Measurements from ENCODE around the gene WWTR1. TPM values are rescaled to one million over a fixed set of nuclear protein-coding genes. Genes with fewer than 3 reads are reported as not detected.

Gene WWTR1
- polyA plus RNA-seq, 4 donors = 70.2 to 108 (median 92.4) TPM

GRCh38 chr3:149507491-149508324, 150.1 kb downstream of the WWTR1 start:
- DNase-seq (ENCODE audit: low read depth in 4 of 4, low spot score in 3 of 4) = no peak

- no peak for DNase-seq (ENCODE audit: low read depth in 4 of 4, low spot score in 3 of 4)
These were observed 150.9 kb downstream of the WWTR1 start for GRCh38 chr3:149506965-149507364.

GRCh38 chr3:149506540-149506939, 151.3 kb downstream of the WWTR1 start:
- DNase-seq (ENCODE audit: low read depth in 4 of 4, low spot score in 3 of 4) = no peak

GRCh38 chr3:149502438-149502837, 155.4 kb downstream of the WWTR1 start:
- no peak for DNase-seq (ENCODE audit: low read depth in 4 of 4, low spot score in 3 of 4)

GRCh38 chr3:149501524-149501923, 156.3 kb downstream of the WWTR1 start:
- DNase-seq (ENCODE audit: low read depth in 4 of 4, low spot score in 3 of 4) = no peak

GRCh38 chr3:149497966-149498670, 159.7 kb downstream of the WWTR1 start:
- no peak for DNase-seq (ENCODE audit: low read depth in 4 of 4, low spot score in 3 of 4)

GRCh38 chr3:149496891-149497290, 160.9 kb downstream of the WWTR1 start:
- DNase-seq (ENCODE audit: low read depth in 4 of 4, low spot score in 3 of 4) = no peak

GRCh38 chr3:149495581-149496125, 162.2 kb downstream of the WWTR1 start:
- no peak for DNase-seq (ENCODE audit: low read depth in 4 of 4, low spot score in 3 of 4)

GRCh38 chr3:149494759-149495580, 162.9 kb downstream of the WWTR1 start:
- DNase-seq (ENCODE audit: low read depth in 4 of 4, low spot score in 3 of 4) = no peak

GRCh38 chr3:149494022-149494758, 163.6 kb downstream of the WWTR1 start:
- peak in 2 of 4 donors; percentile 40 to 53 for DNase-seq (ENCODE audit: low read depth in 4 of 4, low spot score in 3 of 4)

GRCh38 chr3:149493315-149494021, 164.4 kb downstream of the WWTR1 start:
- no peak for DNase-seq (ENCODE audit: low read depth in 4 of 4, low spot score in 3 of 4)

- no peak for DNase-seq (ENCODE audit: low read depth in 4 of 4, low spot score in 3 of 4)
These were observed 167.4 kb downstream of the WWTR1 start for GRCh38 chr3:149490260-149490971.

- DNase-seq (ENCODE audit: low read depth in 4 of 4, low spot score in 3 of 4) = no peak
These were observed 168.7 kb downstream of the WWTR1 start for GRCh38 chr3:149489060-149489690.

- no peak for DNase-seq (ENCODE audit: low read depth in 4 of 4, low spot score in 3 of 4)
These were observed 170.1 kb downstream of the WWTR1 start for GRCh38 chr3:149487598-149488197.

GRCh38 chr3:149486726-149487125, 171.1 kb downstream of the WWTR1 start:
- no peak for DNase-seq (ENCODE audit: low read depth in 4 of 4, low spot score in 3 of 4)

GRCh38 chr3:149481491-149481890, 176.3 kb downstream of the WWTR1 start:
- DNase-seq (ENCODE audit: low read depth in 4 of 4, low spot score in 3 of 4) = no peak

- no peak for DNase-seq (ENCODE audit: low read depth in 4 of 4, low spot score in 3 of 4)
These were observed 176.8 kb downstream of the WWTR1 start for GRCh38 chr3:149481056-149481455.

All from left renal pelvis (tissue), 4 donors.